ENCODE data around the gene EHMT2.

- no peak for TF ChIP-seq CTCF (conservative IDR thresholded peaks at IDR 0.05; ENCODE audit: low read depth, low read length)
- no peak for TF ChIP-seq EZH2 (IDR thresholded peaks at IDR 0.05; ENCODE audit: borderline replicate concordance, low read depth, low read length, poor library complexity, severe bottlenecking)
Observed at GRCh38 chr6:31903957-31904356, 6.5 kb upstream of the EHMT2 start.

Measured in A673 (cell line).